ENCODE results near the gene SERINC3.

The SERINC3 gene

GRCh38 chr20:44513871-44514270 is 8.0 kb downstream of the SERINC3 start:
- no peak for TF ChIP-seq CTCF (IDR thresholded peaks at IDR 0.05; ENCODE audit: extremely low read depth, insufficient read depth, missing control alignments)
- DNase-seq (ENCODE audit: low spot score), result no peak
- in situ Hi-C loops (cut with MboI; ENCODE audit: low pct_unique_long_range_greater_than_20kb, low sequenced_read_pairs, unreplicated experiment), result no loop called here

GRCh38 chr20:44509762-44510161 is 12.1 kb downstream of the SERINC3 start:
- in situ Hi-C loops (cut with MboI; ENCODE audit: low pct_unique_long_range_greater_than_20kb, low sequenced_read_pairs, unreplicated experiment), result no loop called here
- TF ChIP-seq CTCF (IDR thresholded peaks at IDR 0.05; ENCODE audit: extremely low read depth, insufficient read depth, missing control alignments), result no peak
- DNase-seq (ENCODE audit: low spot score), result no peak

- no peak for DNase-seq (ENCODE audit: low spot score)
- TF ChIP-seq CTCF (IDR thresholded peaks at IDR 0.05; ENCODE audit: extremely low read depth, insufficient read depth, missing control alignments), result no peak
- in situ Hi-C loops (cut with MboI; ENCODE audit: low pct_unique_long_range_greater_than_20kb, low sequenced_read_pairs, unreplicated experiment), result no loop called here
Observed at GRCh38 chr20:44504402-44505307, 17.2 kb downstream of the SERINC3 start.

- no peak for DNase-seq (ENCODE audit: low spot score)
- TF ChIP-seq CTCF (IDR thresholded peaks at IDR 0.05; ENCODE audit: extremely low read depth, insufficient read depth, missing control alignments), result no peak
- in situ Hi-C loops (cut with MboI; ENCODE audit: low pct_unique_long_range_greater_than_20kb, low sequenced_read_pairs, unreplicated experiment), result no loop called here
Observed at GRCh38 chr20:44502968-44503367, 18.9 kb downstream of the SERINC3 start.

- DNase-seq (ENCODE audit: low spot score), result no peak
- TF ChIP-seq CTCF (IDR thresholded peaks at IDR 0.05; ENCODE audit: extremely low read depth, insufficient read depth, missing control alignments), result no peak
- in situ Hi-C loops (cut with MboI; ENCODE audit: low pct_unique_long_range_greater_than_20kb, low sequenced_read_pairs, unreplicated experiment), result no loop called here
Observed at GRCh38 chr20:44501448-44501847, 20.4 kb downstream of the SERINC3 start.

- in situ Hi-C loops (cut with MboI; ENCODE audit: low pct_unique_long_range_greater_than_20kb, low sequenced_read_pairs, unreplicated experiment), result no loop called here
- TF ChIP-seq CTCF (IDR thresholded peaks at IDR 0.05; ENCODE audit: extremely low read depth, insufficient read depth, missing control alignments), result no peak
- DNase-seq (ENCODE audit: low spot score), result no peak
Observed at GRCh38 chr20:44500221-44500620, 21.6 kb downstream of the SERINC3 start.
